GM23338 (cell line): ENCODE data around the gene ADSS1. TPM values are rescaled to one million over a fixed set of nuclear protein-coding genes. Genes with fewer than 3 reads are reported as not detected.

Source experiments
- ATAC-seq: fragments of 200-7000 bp; cut with Tn5 transposase; 3 replicates; pipeline ENCODE4 v1.9.1; 2020
- DNase-seq: peaks from one replicate; pipeline ENCODE4 v3.0.0-alpha.2; 2015; ENCODE audit warnings: low spot score
- H2AFZ ChIP-seq: fragments of 200-600 bp; sonication (generic); 2 replicates; pipeline ENCODE4 v1.8.0; 2016; ENCODE audit warnings: antibody characterized with exemption, mild to moderate bottlenecking, moderate library complexity
- H3F3A ChIP-seq: fragments of 200-600 bp; sonication (generic); replicated peaks from 2 replicates; pipeline ENCODE4 v1.8.0; 2017; ENCODE audit warnings: antibody characterized with exemption, mixed run types, low read depth
- H3K27ac ChIP-seq: fragments of 200-600 bp; sonication (generic); 2 replicates; pipeline ENCODE4 v1.6.1; 2016; ENCODE audit warnings: low read depth
- H3K27me3 ChIP-seq: fragments of 200-600 bp; sonication (generic); 2 replicates; pipeline ENCODE4 v1.8.0; 2016; ENCODE audit warnings: mild to moderate bottlenecking, mixed run types, moderate library complexity; ENCODE audit not compliant: insufficient read depth
- H3K36me3 ChIP-seq: fragments of 200-600 bp; sonication (generic); 2 replicates; pipeline ENCODE4 v1.8.0; 2016; ENCODE audit warnings: mild to moderate bottlenecking; ENCODE audit not compliant: insufficient read depth
- H3K4me1 ChIP-seq: fragments of 200-600 bp; sonication (generic); 2 replicates; pipeline ENCODE4 v1.8.0; 2016; ENCODE audit warnings: mild to moderate bottlenecking, moderate library complexity; ENCODE audit not compliant: insufficient read depth
- H3K4me2 ChIP-seq: fragments of 200-600 bp; sonication (generic); 2 replicates; pipeline ENCODE4 v1.7.1; 2017; ENCODE audit warnings: mixed run types
- H3K4me3 ChIP-seq: fragments of 200-600 bp; sonication (generic); 2 replicates; pipeline ENCODE4 v1.6.1; 2016; ENCODE audit warnings: mixed run types
- H3K79me2 ChIP-seq: fragments of 200-600 bp; sonication (generic); replicated peaks from 2 replicates; pipeline ENCODE4 v1.8.0; 2017; ENCODE audit warnings: mild to moderate bottlenecking; ENCODE audit not compliant: insufficient read depth
- H3K9me2 ChIP-seq: fragments of 200-600 bp; sonication (generic); 2 replicates; pipeline ENCODE4 v1.8.0; 2017; ENCODE audit not compliant: insufficient read depth
- H4K20me1 ChIP-seq: fragments of 200-600 bp; sonication (generic); replicated peaks from 2 replicates; pipeline ENCODE4 v1.8.0; 2017; ENCODE audit warnings: mild to moderate bottlenecking; ENCODE audit not compliant: insufficient read depth
- H3K27ac Mint-ChIP-seq: 2 replicates; pipeline ENCODE4 v1.8.0; 2020; ENCODE audit warnings: inconsistent platforms, mild to moderate bottlenecking, moderate library complexity, mixed read lengths
- H3K27me3 Mint-ChIP-seq: 3 replicates; pipeline ENCODE4 v1.8.0; 2022; ENCODE audit warnings: low read depth, mild to moderate bottlenecking, moderate library complexity, mixed read lengths, inconsistent platforms; ENCODE audit not compliant: insufficient read depth, poor library complexity
- H3K36me3 Mint-ChIP-seq: 3 replicates; pipeline ENCODE4 v1.8.0; 2021; ENCODE audit warnings: low read depth, mild to moderate bottlenecking, inconsistent platforms, moderate library complexity, mixed read lengths
- H3K4me1 Mint-ChIP-seq: 3 replicates; pipeline ENCODE4 v1.8.0; 2020; ENCODE audit warnings: mild to moderate bottlenecking, inconsistent platforms, mixed read lengths
- H3K4me3 Mint-ChIP-seq: 3 replicates; pipeline ENCODE4 v1.8.0; 2021; ENCODE audit warnings: moderate library complexity, mild to moderate bottlenecking, inconsistent platforms, mixed read lengths
- H3K9me3 Mint-ChIP-seq: 3 replicates; pipeline ENCODE4 v1.8.0; 2020; ENCODE audit warnings: moderate library complexity, mild to moderate bottlenecking, inconsistent platforms, mixed read lengths
- CREB1 ChIP-seq: fragments of 250-450 bp; sonication (Bioruptor Pico); IDR thresholded peaks from 2 replicates; pipeline ENCODE4 v1.5.0; 2020; ENCODE audit warnings: low read depth, mild to moderate bottlenecking, moderate library complexity
- JUNB ChIP-seq: IDR thresholded peaks from one replicate; pipeline ENCODE4 v1.6.1; 2016; ENCODE audit warnings: antibody characterized with exemption; ENCODE audit not compliant: unreplicated experiment
- NANOG ChIP-seq: IDR thresholded peaks from 2 replicates; pipeline ENCODE4 v1.6.1; 2016; ENCODE audit warnings: antibody characterized with exemption, borderline replicate concordance
- POLR2AphosphoS5 ChIP-seq: IDR thresholded peaks from 2 replicates; pipeline ENCODE4 v1.6.1; 2016; ENCODE audit warnings: antibody characterized with exemption, low read depth
- REST ChIP-seq: IDR thresholded peaks from one replicate; pipeline ENCODE4 v1.6.1; 2018; ENCODE audit warnings: antibody characterized with exemption; ENCODE audit not compliant: unreplicated experiment
- ZNF331 ChIP-seq: fragments of 250-450 bp; sonication (Bioruptor Pico); IDR thresholded peaks from 2 replicates; pipeline ENCODE4 v1.5.0; 2020; ENCODE audit warnings: low read depth, mild to moderate bottlenecking, moderate library complexity
- ZNF462 ChIP-seq: fragments of 250-450 bp; sonication (Bioruptor Pico); IDR thresholded peaks from 2 replicates; pipeline ENCODE4 v1.5.0; 2020; ENCODE audit warnings: mild to moderate bottlenecking, moderate library complexity
- polyA plus RNA-seq: library from polyadenylated mRNA; unstranded; fragments of >200 nt; fragmentation: Nextera tagmentation; extraction: Ambion mirVana; gene quantifications from 2 replicates; pipeline ENCODE4 v1.2.1, GENCODE V29; 2016
- total RNA-seq: library from RNA; depleted of rRNA; stranded (reverse); fragments of >200 nt; shearing (Covaris generic); gene quantifications from 2 replicates; pipeline ENCODE4 v1.2.3, GENCODE V29; 2014

ADSS1 gene
- total and polyA plus RNA-seq, 2 experiments from 2014 or later, result 9.5 to 11.6 TPM

- TF ChIP-seq JUNB, result no peak
- TF ChIP-seq POLR2AphosphoS5, result no peak
- no peak for TF ChIP-seq REST
- TF ChIP-seq CREB1 (CRISPR knock-in tag), result no peak
Observed at GRCh38 chr14:104782086-104782807, 58.2 kb downstream of the ADSS1 start (continued).

- ATAC-seq (no peak), DNase-seq (no peak)
- Histone ChIP-seq H3K27me3 (no peaks in the 10 kb centered on the region), H3K27ac (no peak overlapping the region), H3K4me1 (no peaks in the 10 kb centered on the region), H3K36me3 (no peaks in the 10 kb centered on the region), H3K79me2 (no peaks in the 10 kb centered on the region), H2AFZ (no peak overlapping the region), H3K4me2 (no peak overlapping the region), H3F3A (no peaks in the 10 kb centered on the region), H4K20me1 (no peaks in the 10 kb centered on the region), H3K4me3 (no peak overlapping the region), H3K9me2 (no peaks in the 10 kb centered on the region)
- peaks cover 5% of the 10 kb centered on the region for H3K27me3 Mint-ChIP-seq
- H3K4me1 Mint-ChIP-seq, result no peaks in the 10 kb centered on the region
- no peaks in the 10 kb centered on the region for H3K9me3 Mint-ChIP-seq
- H3K27ac Mint-ChIP-seq, result no peak overlapping the region
- H3K36me3 Mint-ChIP-seq, result no peaks in the 10 kb centered on the region
- TF ChIP-seq REST (no peak), NANOG (no peak), JUNB (no peak), ZNF331 (CRISPR knock-in tag) (no peak), ZNF462 (CRISPR knock-in tag) (no peak)
- no peak overlapping the region for H3K4me3 Mint-ChIP-seq
Observed at GRCh38 chr14:104782808-104783139, 58.7 kb downstream of the ADSS1 start.
